ENCODE measurements around the gene ATG10.
"Not testable (repeated sequence)": the region's sequence is repeated elsewhere in the genome, so short reads cannot be mapped to it uniquely, and the experiment has no call there.

The ATG10 gene

GRCh38 chr5:82244854-82245635, 273.2 kb downstream of the ATG10 start:
- DNase-seq: peak; percentile 27

GRCh38 chr5:82246960-82247574, 275.2 kb downstream of the ATG10 start:
- no peak for DNase-seq

DNA sequence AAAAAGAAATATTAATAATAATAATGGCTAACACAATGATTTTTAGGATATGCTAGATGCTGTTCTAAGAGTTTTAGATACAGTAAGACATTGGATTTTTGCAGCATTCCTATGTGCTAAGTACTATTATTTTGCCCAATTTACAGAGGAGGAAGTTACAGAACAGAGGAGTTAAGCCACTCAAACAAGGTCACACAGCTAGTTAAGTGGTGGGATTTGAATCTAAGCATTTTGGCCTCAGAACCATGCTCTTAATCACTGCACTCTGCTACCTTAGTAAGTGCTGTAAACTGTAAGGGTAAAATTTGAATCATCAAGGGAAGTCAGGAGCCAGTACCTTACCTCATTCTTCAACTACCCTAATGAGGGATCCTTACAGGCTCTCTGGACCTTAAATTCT, 280.9 kb downstream of the ATG10 start:
- no peak for DNase-seq

DNA sequence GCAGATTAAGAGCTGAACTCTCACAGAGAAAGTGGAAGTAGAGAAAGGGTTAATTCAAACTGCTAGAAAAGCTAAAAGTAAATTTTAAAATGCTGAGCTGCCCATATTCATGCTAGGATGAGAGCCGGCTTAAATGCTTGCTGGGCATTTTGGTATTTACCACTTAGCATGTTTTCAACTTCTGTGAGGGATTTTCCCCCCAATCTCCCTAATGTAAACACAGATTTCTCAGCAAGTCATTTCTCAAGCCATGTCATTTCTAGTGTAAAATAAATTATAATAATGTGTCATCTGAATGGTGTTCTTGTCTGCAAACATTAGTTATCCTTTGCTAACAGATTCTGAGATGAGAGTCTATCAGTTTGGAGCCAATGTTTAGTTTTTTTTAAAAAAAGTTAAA, 284.0 kb downstream of the ATG10 start:
- DNase-seq: peak; percentile 89

GRCh38 chr5:82257247-82257646, 285.4 kb downstream of the ATG10 start:
- DNase-seq: no peak

GRCh38 chr5:82257729-82258128, 285.9 kb downstream of the ATG10 start:
- DNase-seq: peak; percentile 7

GRCh38 chr5:82259172-82259800, 287.5 kb downstream of the ATG10 start:
- peak; percentile 52 for DNase-seq

- DNase-seq: no peak
These were observed 293.2 kb downstream of the ATG10 start for GRCh38 chr5:82265047-82265446.

GRCh38 chr5:82267297-82267933, 295.6 kb downstream of the ATG10 start:
- DNase-seq: not testable (repeated sequence)

DNA sequence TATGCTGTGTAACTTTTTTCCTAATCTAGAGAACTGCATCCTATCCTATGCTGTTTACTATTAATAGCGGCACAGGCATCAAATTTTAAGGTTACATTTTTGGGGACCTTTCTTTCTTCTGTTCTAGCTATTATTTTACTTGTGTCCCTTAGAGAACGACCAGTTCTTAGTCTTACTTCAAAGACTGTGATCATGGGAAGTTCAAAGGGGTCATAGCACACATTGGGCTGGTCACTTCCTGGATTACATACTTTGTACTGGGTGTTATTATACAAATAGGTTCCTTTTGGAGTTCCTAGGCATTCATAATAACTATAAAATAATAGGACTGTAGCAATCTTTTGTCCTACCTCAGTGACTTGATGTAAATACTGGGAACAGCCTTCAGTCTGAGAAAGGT, 297.5 kb downstream of the ATG10 start:
- DNase-seq: not testable (repeated sequence)

DNA sequence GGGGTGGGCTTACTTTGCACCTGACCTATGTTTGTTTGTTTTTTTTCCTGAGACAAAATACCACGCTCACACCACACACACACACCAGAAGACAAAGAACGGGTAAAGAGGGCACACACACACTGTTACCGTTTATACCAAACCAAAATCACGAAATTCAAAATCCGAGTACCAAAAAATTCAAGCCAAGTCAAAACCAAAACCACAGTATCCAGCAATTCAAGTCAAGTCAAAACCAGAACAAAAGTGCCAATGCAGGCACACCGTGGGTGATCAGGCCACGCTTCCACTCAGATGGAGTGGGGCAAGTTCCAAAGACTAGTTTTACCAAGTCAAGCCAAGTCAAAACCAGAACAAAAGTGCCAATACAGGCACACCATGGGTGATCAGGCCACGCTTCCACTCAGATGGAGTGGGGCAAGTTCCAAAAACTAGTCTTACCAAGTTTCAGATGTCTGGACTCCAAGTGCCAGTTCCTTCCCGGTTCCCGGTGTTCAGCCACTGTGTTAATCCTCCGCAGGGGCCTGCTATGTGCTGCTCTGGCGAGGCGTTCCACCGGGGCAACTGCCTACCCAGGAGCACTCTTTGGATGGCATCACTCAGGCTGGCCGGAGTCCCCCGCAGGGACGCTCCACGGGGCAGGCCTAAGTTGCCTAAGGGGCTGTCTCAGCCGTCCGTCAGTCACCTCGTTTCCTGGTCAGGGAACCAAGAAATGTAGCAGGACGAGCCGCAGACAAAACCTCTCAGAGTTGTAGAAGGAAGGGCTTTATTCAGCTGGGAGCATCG, 300.9 kb downstream of the ATG10 start:
- DNase-seq: not testable (repeated sequence)

DNA sequence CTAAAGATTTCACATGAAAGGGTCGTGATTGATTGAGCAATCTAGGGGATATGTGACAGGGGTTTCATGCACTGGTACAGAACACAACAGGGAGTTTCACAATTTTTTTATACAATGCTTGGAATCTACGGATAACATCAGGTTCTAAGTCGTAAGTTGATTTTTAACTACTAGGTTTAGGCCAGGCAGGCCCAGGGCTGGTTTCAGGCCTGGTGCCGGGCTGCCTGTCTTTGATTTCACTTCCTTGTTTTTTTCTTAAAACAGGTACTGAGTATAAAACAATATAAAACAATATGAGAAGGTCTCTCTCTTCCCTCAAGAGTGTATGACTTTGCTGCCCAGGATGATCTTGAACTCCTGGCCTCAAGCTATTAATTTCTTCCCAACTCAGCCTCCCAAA, 301.6 kb downstream of the ATG10 start:
- DNase-seq: peak; percentile 35

DNA sequence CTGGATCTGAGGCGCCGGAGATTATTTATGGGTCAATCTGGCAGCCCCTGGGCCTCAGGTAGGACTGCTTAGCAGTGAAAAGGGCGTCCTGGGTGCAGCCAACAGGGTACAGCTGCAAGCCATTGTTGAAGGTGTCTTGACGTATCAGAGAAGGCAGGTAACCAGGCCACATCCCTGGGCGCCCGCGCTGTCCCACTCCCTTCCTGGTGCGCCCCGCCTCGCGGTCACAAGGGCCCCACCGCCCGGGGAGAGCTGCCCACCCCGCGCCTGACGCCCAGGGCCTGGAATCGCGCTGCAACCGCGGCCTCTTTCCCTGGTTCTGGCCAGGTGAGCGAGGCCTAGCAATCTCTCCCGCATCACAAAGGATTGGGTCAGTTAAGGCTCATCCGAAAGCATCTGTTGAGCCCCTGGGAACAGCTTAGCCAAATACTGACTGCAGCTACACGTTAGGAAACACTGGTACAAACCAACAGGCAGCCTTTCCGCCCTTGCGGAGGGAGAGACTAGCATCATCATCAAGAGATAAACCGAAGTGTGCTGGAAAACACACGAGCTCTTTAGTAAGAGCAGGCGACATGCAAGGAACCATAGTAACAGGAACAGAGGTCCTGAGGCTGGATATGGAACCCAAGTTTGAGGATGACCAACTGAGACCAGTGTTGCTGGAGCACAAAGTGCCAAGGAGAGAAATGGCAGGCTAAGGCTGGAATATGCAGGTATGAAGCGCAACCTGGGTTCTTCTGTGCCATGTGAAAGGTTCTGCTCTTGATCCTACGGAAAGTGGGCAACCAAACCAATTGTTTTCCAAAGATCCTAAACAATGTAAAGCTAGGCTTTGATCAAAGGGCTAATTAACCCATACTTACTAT, 302.8 kb downstream of the ATG10 start:
- peak; percentile 33 for DNase-seq

- DNase-seq: no peak
These were observed 303.4 kb downstream of the ATG10 start for GRCh38 chr5:82275216-82275664.

- no peak for DNase-seq
These were observed 305.2 kb downstream of the ATG10 start for GRCh38 chr5:82276800-82277612.

GRCh38 chr5:82277613-82277986, 305.8 kb downstream of the ATG10 start:
- DNase-seq: no peak

DNA sequence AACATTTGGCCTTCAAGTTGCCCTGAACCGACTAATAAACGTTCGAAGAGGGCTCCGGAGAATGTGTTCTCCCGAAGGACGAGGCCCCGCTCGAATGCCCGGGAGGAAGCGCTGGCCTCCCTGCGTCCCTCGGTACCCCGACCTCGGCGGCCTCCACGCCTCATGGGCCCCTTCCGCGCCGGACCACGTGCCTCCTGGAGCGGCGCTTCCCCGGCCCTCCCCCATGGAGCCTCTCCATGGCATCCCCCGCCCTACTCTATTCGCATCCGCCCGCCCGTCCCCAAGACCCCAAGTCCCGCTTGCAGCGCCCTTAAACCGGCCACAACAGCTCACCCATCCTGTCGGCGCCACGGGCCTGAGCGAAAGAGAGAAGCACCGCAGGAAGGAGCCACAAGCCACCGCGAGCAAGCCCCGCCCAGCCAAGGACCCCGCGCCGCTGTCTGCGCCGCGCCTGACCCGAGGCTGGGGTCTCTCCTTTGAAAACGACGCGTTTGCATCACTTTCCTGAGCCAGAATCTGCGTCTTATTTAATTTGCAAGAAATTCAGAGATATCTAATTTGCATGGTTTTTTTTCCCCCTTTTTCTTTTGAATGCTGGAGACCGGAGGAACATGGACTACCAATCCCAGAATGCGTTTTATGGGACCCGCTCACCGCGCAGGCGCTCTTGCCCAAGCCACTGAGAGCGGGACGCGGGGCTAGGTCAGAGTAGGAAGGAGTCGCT, 306.3 kb downstream of the ATG10 start, which contains the start of gene RPS23:
Gene RPS23, minus strand, starts transcription at position 368 of the 724 bp plus-strand sequence. Its CDS starts 31 bp downstream, at position 337.
- DNase-seq: peak; percentile 97

DNA sequence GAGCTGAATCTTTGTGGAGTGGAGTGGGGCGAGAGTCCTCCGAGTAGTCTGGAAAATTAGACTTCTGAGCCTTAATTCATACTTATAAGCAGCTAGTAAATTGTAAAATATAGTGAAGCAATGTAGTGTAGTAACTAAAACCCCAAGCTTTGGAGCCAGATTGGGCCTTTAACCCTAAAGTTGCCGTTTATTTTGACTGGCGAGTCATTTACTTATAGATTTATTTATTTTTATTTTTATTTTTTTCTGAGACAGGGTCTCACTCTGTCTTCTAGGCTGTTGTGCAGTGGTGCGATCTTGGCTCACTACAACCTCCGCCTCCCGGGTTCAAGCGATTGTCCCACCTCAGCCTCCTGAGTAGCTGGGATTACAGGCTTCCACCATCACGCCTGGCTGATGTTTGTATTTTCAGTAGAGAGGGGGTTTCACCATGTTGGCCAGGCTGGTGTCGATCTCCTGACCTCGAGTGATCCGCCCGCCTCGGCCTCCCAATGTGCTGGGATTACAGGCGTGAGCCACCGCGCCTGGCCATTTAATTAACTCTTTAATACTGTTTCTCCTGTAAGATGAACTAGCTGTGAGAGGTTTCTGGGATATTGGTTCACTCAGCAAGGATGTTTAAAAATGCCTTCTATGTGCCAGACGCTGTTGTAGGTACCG, 307.0 kb downstream of the ATG10 start:
- DNase-seq: no peak

GRCh38 chr5:82283893-82284292, 312.1 kb downstream of the ATG10 start:
- no peak for DNase-seq
